Vagina (tissue), 2 donors: ENCODE measurements around the gene HAUS7. TPM values are rescaled to one million over a fixed set of nuclear protein-coding genes. Genes with fewer than 3 reads are reported as not detected.
A peak's percentile ranks its signal among the peaks of the same experiment; 100 is the strongest.

ENCODE experiments used
- DNase-seq, 2 donors: peaks; one replicate each; pipeline ENCODE4 v3.0.0-alpha.2; 2017; ENCODE audit errors: extremely low spot score in 2 of 2
- H3K27ac ChIP-seq: fragments of 200-600 bp; sonication (generic); one replicate; pipeline ENCODE4 v1.5.1; 2019
- H3K27me3 ChIP-seq: fragments of 200-600 bp; sonication (generic); one replicate; pipeline ENCODE4 v1.5.1; 2019
- H3K36me3 ChIP-seq, 2 donors: fragments of 200-600 bp; sonication (generic); one replicate each; pipeline ENCODE4 v1.5.1; 2017 to 2019
- H3K4me1 ChIP-seq: fragments of 200-600 bp; sonication (generic); one replicate; pipeline ENCODE4 v1.5.1; 2019
- H3K4me3 ChIP-seq, 2 donors: fragments of 200-600 bp; sonication (generic); 1 replicate in 1 of 2; 2 replicates in 1 of 2; pipeline ENCODE4 v1.5.1; 2016 to 2019
- H3K9me3 ChIP-seq: fragments of 200-600 bp; sonication (generic); one replicate; pipeline ENCODE4 v1.5.1; 2019
- CTCF ChIP-seq, 3 experiments: fragments of 450-650 bp in 2 of 3; fragments of 200-600 bp in 1 of 3; sonication (generic) in 1 of 3; IDR thresholded peaks; one replicate each; pipeline ENCODE4 v1.5.1; 2017 to 2019; ENCODE audit warnings: antibody characterized with exemption in 3 of 3, mild to moderate bottlenecking in 2 of 3, moderate library complexity in 2 of 3
- POLR2A ChIP-seq, 2 donors: fragments of 450-650 bp; IDR thresholded peaks; one replicate each; pipeline ENCODE4 v1.6.1; 2017; ENCODE audit warnings: antibody characterized with exemption in 2 of 2, mild to moderate bottlenecking in 2 of 2, moderate library complexity in 2 of 2
- POLR2AphosphoS5 ChIP-seq, 2 donors: sonication (generic); formaldehyde crosslinking; IDR thresholded peaks; one replicate each; pipeline ENCODE4 v1.9.0; 2017; ENCODE audit warnings: antibody characterized with exemption in 2 of 2, mild to moderate bottlenecking in 2 of 2, low read depth in 1 of 2; ENCODE audit not compliant: insufficient read depth in 1 of 2
- intact Hi-C: fragments of 100-400 bp; cut with DNase I; formaldehyde crosslinking; loops from one replicate; pipeline ENCODE4 v1.15.1; 2023
- total RNA-seq: library from RNA; depleted of rRNA; stranded (reverse); fragments of >200 nt; gene quantifications from one replicate; pipeline ENCODE4 v1.2.3, GENCODE V29; 2016

HAUS7 gene
- total RNA-seq, 1 donor from 2014 or later, result 17.7 TPM

GRCh38 chrX:153412746-153413720 lies 57.3 kb downstream of the HAUS7 start:
- DNase-seq, result no peak
- Histone ChIP-seq H3K36me3 (no peaks in the 10 kb centered on the region), H3K4me3 (no peak overlapping the region), H3K4me1 (peaks cover 8% of the 10 kb centered on the region), H3K27ac (no peak overlapping the region), H3K9me3 (no peaks in the 10 kb centered on the region), H3K27me3 (no peaks in the 10 kb centered on the region)
- intact Hi-C loops, result no loop called here
- TF ChIP-seq POLR2A (IDR thresholded peaks at IDR 0.05), result no peak
- TF ChIP-seq POLR2AphosphoS5 (IDR thresholded peaks at IDR 0.05; ENCODE audit: insufficient read depth in 1 of 2, low read depth in 1 of 2), result no peak

- intact Hi-C loops, result no loop called here
- DNase-seq, result no peak
- Histone ChIP-seq H3K27ac (no peak overlapping the region), H3K4me1 (peaks cover 8% of the 10 kb centered on the region), H3K36me3 (no peaks in the 10 kb centered on the region), H3K4me3 (peak overlapping the region; percentile 47 to 52), H3K27me3 (no peaks in the 10 kb centered on the region), H3K9me3 (no peaks in the 10 kb centered on the region)
- TF ChIP-seq POLR2A (IDR thresholded peaks at IDR 0.05), result no peak
- no peak for TF ChIP-seq CTCF (IDR thresholded peaks at IDR 0.05)
- no peak for TF ChIP-seq POLR2AphosphoS5 (IDR thresholded peaks at IDR 0.05; ENCODE audit: insufficient read depth in 1 of 2, low read depth in 1 of 2)
Measured at GRCh38 chrX:153411988-153412574, 58.3 kb downstream of the HAUS7 start.

- no peak for TF ChIP-seq POLR2A (IDR thresholded peaks at IDR 0.05)
- no peak for TF ChIP-seq CTCF (IDR thresholded peaks at IDR 0.05)
- no peak for TF ChIP-seq POLR2AphosphoS5 (IDR thresholded peaks at IDR 0.05; ENCODE audit: insufficient read depth in 1 of 2, low read depth in 1 of 2)
- no peaks in the 10 kb centered on the region for H3K27me3 ChIP-seq
- H3K27ac ChIP-seq, result no peak within 1 kb of the TSS
- intact Hi-C loops, result no loop called here
- no peaks in the 10 kb centered on the region for H3K9me3 ChIP-seq
- H3K36me3 ChIP-seq, result no peaks in the 10 kb centered on the region
- H3K4me3 ChIP-seq, result peak within 1 kb of the TSS; percentile 47 to 52
- peaks cover 8% of the 10 kb centered on the region for H3K4me1 ChIP-seq
- no peak for DNase-seq
Measured at GRCh38 chrX:153411255-153411987, 59.0 kb downstream of the HAUS7 start, which contains the start of gene ZFP92. Gene ZFP92 (plus strand): TSS chrX:153411472. CDS start chrX:153418323, 6,851 bp downstream.

GRCh38 chrX:153410888-153411254 lies 59.5 kb downstream of the HAUS7 start:
- Histone ChIP-seq H3K27ac (no peak overlapping the region), H3K4me3 (peak overlapping the region; percentile 47 to 52), H3K4me1 (peaks cover 8% of the 10 kb centered on the region), H3K36me3 (no peaks in the 10 kb centered on the region), H3K9me3 (no peaks in the 10 kb centered on the region), H3K27me3 (no peaks in the 10 kb centered on the region)
- TF ChIP-seq CTCF (IDR thresholded peaks at IDR 0.05), result no peak
- TF ChIP-seq POLR2AphosphoS5 (IDR thresholded peaks at IDR 0.05; ENCODE audit: insufficient read depth in 1 of 2, low read depth in 1 of 2), result no peak
- TF ChIP-seq POLR2A (IDR thresholded peaks at IDR 0.05), result no peak
- DNase-seq, result no peak
- intact Hi-C loops, result no loop called here

GRCh38 chrX:153410373-153410772 lies 60.0 kb downstream of the HAUS7 start:
- no peaks in the 10 kb centered on the region for H3K27me3 ChIP-seq
- no peaks in the 10 kb centered on the region for H3K9me3 ChIP-seq
- intact Hi-C loops, result no loop called here
- H3K27ac ChIP-seq, result no peak overlapping the region
- H3K4me1 ChIP-seq, result peaks cover 8% of the 10 kb centered on the region
- no peaks in the 10 kb centered on the region for H3K36me3 ChIP-seq
- no peak overlapping the region for H3K4me3 ChIP-seq
- DNase-seq, result no peak
- TF ChIP-seq POLR2A (IDR thresholded peaks at IDR 0.05) (no peak), POLR2AphosphoS5 (IDR thresholded peaks at IDR 0.05; ENCODE audit: insufficient read depth in 1 of 2, low read depth in 1 of 2) (no peak), CTCF (IDR thresholded peaks at IDR 0.05) (no peak)
